IPS-18c (cell line): ENCODE data around the gene MKRN2.
"Not testable (repeated sequence)": the region's sequence is repeated elsewhere in the genome, so short reads cannot be mapped to it uniquely, and the experiment has no call there.

Experiments
- H3K4me3 ChIP-seq: 2 replicates; pipeline ENCODE4 v1.7.0; 2013; ENCODE audit warnings: low read depth, mild to moderate bottlenecking, low read length, moderate library complexity; ENCODE audit not compliant: insufficient read depth
- H3K9me3 ChIP-seq: one replicate; pipeline ENCODE4 v1.6.1; 2013; ENCODE audit warnings: mild to moderate bottlenecking, low read length, moderate library complexity; ENCODE audit not compliant: control insufficient read depth, insufficient read depth

MKRN2 gene

DNA sequence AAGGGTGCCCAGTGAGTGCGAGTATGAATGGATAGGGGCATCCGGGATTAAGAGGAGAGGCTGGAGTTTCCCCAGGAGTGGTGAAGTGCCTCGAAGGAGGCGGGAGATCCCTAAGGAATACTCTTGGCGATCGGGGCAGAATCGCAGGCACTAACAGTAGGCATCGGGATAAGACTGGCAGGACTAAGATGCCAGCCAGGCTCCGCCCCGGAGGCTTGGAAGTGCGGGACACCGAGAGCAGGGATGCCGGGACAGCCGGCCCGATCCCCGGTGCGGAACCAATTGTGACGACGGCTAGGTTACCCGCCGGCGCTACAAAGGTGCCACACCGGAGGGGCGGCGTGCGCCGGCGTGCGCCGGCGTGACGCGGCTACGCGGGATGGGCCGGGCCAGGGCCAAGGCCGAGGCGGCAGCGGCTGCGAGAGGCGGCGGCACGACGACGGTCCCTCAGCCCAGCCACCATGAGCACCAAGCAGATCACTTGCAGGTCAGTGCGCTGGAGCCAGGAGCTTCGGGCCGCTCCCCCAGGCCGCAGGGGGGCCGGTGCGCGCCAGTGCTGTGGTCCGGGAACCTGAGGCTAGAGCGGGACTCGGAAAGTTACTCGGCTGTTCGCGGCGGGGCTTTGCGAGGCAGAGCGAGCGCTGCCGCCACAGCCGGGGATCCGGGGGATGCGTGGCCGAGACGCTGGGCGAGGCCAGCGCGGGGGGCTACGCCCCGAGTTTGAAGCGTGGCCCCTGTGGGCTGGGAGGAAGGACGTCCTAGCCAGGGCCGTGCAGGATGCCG lies at the start of gene MKRN2:
TSS of gene MKRN2 (plus strand) at position 398 of the 783 bp plus-strand sequence. CDS start at position 462, 64 bp downstream.
- H3K4me3 ChIP-seq, result peak within 1 kb of the TSS; percentile 95

GRCh38 chr3:12507591-12508281 lies 49.2 kb upstream of the MKRN2 start:
- Histone ChIP-seq H3K9me3 (no peaks in the 10 kb centered on the region), H3K4me3 (no peak overlapping the region)

More for the DNA sequence above, at the start of gene MKRN2:
- no peaks in the 10 kb centered on the region for H3K9me3 ChIP-seq

GRCh38 chr3:12508291-12508700 lies 48.6 kb upstream of the MKRN2 start:
- Histone ChIP-seq H3K9me3 (no peaks in the 10 kb centered on the region), H3K4me3 (no peak overlapping the region)

GRCh38 chr3:12509466-12509865 lies 47.4 kb upstream of the MKRN2 start:
- H3K4me3 ChIP-seq, result no peak overlapping the region

DNA sequence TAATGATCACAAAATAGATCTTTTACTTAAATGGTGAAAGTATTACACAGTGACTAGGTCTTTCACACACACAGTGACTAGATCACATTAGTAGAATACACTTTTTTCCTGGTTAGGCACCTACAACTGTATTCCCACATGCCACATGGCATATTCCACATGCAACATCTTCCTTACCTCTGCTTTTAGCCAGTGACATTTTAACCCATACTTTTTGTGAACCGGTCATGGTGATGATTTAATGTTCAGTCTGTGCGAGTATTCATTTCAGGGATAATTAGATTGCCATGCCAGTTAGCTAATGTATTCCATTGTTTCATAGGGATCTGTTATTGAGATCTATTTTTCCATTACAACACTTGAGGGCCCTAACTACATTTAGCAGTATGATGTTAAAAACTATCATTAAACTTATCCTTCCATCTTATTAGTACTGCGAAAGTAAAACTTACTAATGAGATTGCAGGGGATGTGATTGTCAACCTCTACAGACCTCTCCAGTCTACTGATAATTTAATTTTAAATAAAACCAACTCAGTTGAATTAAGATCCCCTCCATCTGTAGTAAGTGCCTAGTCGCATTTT lies 44.3 kb upstream of the MKRN2 start:
- Histone ChIP-seq H3K4me3 (no peak overlapping the region), H3K9me3 (no peaks in the 10 kb centered on the region)

More at GRCh38 chr3:12509466-12509865, 47.4 kb upstream of the MKRN2 start:
- H3K9me3 ChIP-seq, result no peaks in the 10 kb centered on the region

DNA sequence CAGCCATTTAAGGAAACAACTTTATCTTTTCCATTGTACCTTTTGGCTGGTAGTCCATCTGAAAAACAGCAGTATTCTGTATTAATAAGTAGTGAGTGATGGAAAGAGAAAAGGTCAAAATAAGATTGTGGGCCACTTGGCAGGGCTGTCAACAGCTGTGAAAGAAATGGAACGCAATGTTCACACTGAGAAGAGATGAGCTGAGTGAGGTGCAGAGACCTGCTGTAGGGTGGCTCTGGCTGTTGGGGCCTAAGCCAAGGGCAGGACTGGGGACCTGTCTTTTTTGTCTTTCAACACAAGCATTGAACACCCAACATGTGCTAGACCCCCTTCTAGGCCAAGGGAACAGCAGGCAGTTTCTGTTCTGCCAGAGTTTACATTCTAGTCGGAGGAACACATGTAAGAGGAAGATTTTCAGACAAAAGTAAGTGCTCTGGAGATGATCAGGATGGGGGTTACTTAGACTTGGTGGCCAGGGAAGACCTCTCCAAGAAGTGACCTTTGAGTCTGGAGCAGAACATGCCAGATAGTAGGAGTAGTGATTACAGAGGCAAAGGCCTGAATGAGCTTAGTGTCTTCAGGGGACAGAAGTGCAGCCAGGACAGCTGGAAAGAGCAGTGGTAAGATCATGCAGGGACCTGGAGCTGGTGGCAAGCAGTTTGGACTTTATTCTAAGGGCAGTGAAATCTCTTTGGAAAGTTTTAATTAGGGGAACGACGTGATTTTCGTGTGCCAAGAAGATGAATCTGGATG lies 43.0 kb upstream of the MKRN2 start:
- Histone ChIP-seq H3K4me3 (no peak overlapping the region), H3K9me3 (no peaks in the 10 kb centered on the region)

GRCh38 chr3:12515631-12516030 lies 41.3 kb upstream of the MKRN2 start:
- Histone ChIP-seq H3K9me3 (no peaks in the 10 kb centered on the region), H3K4me3 (no peak overlapping the region)

DNA sequence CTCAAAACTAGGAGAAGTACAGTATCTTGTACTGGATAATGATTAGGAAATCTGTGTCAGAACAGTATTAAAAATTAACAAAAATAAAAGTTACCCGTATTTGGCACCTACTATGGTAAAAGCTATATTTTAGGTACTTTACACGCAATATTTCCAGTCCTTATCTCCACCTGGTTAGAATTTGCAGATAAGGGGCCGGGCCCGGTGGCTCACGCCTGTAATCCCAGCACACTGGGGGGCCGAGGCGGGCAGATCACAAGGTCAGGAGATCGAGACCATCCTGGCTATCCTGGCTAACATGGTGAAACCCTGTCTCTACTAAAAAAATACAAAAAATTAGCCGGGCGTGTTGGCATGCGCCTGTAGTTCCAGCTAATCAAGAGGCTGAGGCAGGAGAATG lies 40.0 kb upstream of the MKRN2 start:
- no peaks in the 10 kb centered on the region for H3K9me3 ChIP-seq
- no peak overlapping the region for H3K4me3 ChIP-seq

DNA sequence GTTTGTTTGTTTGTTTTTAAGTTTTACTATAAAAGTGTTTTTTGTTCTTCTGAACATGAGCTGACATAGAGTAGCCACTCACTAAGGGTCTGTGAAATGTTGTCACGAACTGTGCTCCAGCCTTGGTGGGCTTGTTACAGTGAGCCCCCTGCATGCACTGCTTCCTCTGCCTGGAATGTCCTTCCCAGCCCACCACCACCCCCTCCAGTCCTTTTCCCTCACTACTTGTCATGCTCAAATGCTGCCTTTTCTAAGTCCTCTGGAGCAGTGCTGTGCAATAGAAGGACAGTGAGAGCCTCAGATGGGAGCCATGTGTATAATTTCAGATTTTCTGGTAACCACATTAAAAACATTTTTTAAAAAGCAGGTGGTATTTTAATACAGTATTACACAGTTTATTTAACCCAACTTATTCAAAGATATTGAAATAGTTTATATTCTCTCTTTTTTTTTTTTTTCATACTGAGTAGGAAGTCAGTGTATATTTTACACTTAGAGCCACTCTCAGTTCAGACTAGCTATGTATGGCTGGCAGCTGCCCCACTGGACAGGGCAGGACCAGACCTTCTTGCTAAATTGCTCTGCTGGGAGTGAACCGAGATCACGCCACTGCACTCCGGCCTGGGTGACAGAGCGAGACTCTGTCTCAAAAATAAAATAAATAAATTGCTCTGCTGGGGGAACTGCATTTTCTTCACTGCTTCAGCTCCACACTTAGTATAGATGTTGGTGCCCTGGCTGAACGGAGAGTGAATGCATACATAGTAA lies 38.4 kb upstream of the MKRN2 start:
- Histone ChIP-seq H3K9me3 (no peaks in the 10 kb centered on the region), H3K4me3 (no peak overlapping the region)

GRCh38 chr3:12521010-12521409 lies 35.9 kb upstream of the MKRN2 start:
- no peak overlapping the region for H3K4me3 ChIP-seq
- H3K9me3 ChIP-seq, result no peaks in the 10 kb centered on the region

DNA sequence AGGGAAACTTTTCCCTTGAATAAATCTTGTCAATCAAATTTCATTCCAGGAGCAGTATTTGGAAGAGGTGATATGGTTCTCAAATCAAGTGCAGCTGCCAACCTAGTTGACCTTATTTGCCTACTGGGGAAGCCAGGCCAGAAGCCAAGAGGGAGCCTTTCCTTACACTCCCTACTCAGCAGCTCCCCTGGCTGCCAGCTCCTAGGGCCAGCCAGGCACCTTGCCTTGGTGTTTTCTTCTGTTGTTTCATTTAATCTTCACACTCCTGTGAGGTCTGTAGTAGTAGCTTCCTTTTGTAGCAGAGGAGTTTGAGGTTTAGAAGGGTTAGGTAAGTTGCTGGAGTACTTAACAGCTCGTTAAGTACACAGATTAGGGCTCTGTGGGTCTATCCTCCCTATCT lies 34.2 kb upstream of the MKRN2 start:
- Histone ChIP-seq H3K9me3 (no peaks in the 10 kb centered on the region), H3K4me3 (no peak overlapping the region)

DNA sequence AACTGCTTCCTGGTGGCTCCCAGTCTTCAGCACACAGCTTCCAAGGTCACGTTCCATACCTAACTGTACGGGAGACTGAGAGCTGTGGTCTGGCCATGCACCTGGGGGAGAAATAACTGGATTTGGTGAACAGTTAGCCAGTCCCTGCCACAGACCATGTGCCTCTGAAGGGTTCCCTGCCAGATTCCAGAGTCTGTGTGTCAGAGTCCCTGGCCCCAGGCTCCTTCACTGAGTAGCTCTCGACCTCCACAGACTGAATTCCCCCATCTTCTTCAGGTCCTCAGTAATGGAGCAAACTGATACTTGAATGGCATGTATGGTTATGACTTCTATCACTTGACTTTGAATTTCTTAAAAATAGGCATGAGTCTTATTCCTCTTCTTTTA lies 29.1 kb upstream of the MKRN2 start:
- Histone ChIP-seq H3K9me3 (no peaks in the 10 kb centered on the region), H3K4me3 (no peak overlapping the region)

GRCh38 chr3:12532182-12532581 lies 24.7 kb upstream of the MKRN2 start:
- H3K9me3 ChIP-seq, result no peaks in the 10 kb centered on the region
- H3K4me3 ChIP-seq, result no peak overlapping the region

GRCh38 chr3:12536423-12536822 lies 20.5 kb upstream of the MKRN2 start:
- H3K9me3 ChIP-seq, result no peaks in the 10 kb centered on the region
- H3K4me3 ChIP-seq, result no peak overlapping the region

DNA sequence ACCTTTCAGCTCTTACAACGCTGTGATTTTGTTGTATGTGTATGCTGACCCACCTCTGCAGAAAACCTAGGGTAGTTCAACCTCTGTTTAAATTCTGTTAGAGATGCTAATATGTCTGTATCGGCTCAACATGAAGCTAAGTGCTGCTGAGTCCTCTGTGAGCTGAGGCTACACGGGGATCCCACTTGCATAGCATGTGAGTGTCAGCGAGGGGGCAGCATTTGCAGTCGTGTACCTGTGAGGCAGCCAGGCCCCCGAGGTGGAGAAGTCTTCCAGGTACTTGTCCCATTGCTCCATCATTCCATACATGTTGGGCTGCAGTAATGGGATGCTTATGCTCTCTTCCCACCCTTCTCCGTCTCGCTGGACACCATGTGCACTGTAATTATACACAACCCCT lies 15.3 kb upstream of the MKRN2 start:
- Histone ChIP-seq H3K4me3 (no peak overlapping the region), H3K9me3 (no peaks in the 10 kb centered on the region)

DNA sequence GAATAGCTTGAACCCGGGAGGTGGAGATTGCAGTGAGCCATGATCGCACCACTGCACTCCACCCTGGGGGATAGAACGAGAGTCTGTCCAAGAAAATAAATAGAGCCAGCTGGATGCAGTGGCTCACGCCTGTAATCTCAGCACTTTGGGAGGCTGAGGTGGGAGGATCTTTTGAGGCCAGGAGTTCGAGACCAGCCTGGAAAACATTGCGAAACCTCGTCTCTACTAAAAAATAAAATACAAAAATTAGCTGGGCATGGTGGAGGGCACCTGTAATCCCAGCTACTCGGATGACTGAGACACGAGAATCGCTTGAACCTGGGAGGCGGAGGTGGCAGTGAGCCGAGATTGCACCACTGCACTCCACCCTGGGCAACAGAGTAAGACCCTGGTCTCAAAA lies 13.4 kb upstream of the MKRN2 start:
- H3K4me3 ChIP-seq, H3K9me3 ChIP-seq: not testable (repeated sequence)
